Ovary (tissue), 9 donors: ENCODE results near the gene VDAC2. TPM values are rescaled to one million over a fixed set of nuclear protein-coding genes. Genes with fewer than 3 reads are reported as not detected.
A peak's percentile ranks its signal among the peaks of the same experiment; 100 is the strongest.
"Not testable (repeated sequence)": the region's sequence is repeated elsewhere in the genome, so short reads cannot be mapped to it uniquely, and the experiment has no call there.

Experiments used
- DNase-seq, 5 donors: peaks; one replicate each; pipeline ENCODE4 v3.0.0-alpha.2; 2019 to 2020
- H3K27ac ChIP-seq, 2 donors: fragments of 200-600 bp; one replicate each; pipeline versions ENCODE4 v1.5.1 to v1.8.0; 2019 to 2022
- H3K27me3 ChIP-seq: fragments of 200-600 bp; one replicate; pipeline ENCODE4 v1.8.0; 2022
- H3K36me3 ChIP-seq: fragments of 200-600 bp; sonication (generic); one replicate; pipeline ENCODE4 v1.5.1; 2019
- H3K4me1 ChIP-seq: one replicate; pipeline ENCODE4 v1.8.1; 2013; ENCODE audit warnings: mild to moderate bottlenecking, moderate library complexity; ENCODE audit not compliant: insufficient read depth
- H3K4me3 ChIP-seq: fragments of 200-600 bp; sonication (generic); one replicate; pipeline ENCODE4 v1.5.1; 2017
- H3K9me3 ChIP-seq, 2 donors: fragments of 200-600 bp in 1 of 2; sonication (generic) in 1 of 2; one replicate each; pipeline versions ENCODE4 v1.5.1 to v1.8.1; 2013 to 2019; ENCODE audit warnings: mild to moderate bottlenecking in 1 of 2, moderate library complexity in 1 of 2
- EP300 ChIP-seq: sonication (generic); formaldehyde crosslinking; IDR thresholded peaks from one replicate; pipeline ENCODE4 v1.6.1; 2017; ENCODE audit warnings: antibody characterized with exemption
- POLR2A ChIP-seq: fragments of 450-650 bp; IDR thresholded peaks from one replicate; pipeline ENCODE4 v1.6.1; 2017; ENCODE audit warnings: antibody characterized with exemption, mild to moderate bottlenecking, moderate library complexity
- WGBS, 3 donors: extraction: QIAGEN DNeasy Blood & Tissue Kit in 1 of 3; methylation state at CpG; one replicate each; pipeline versions ENCODE4 v1.1.5 to v1.1.7; 2013 to 2017; 5-methylcytosine and 5-hydroxymethylcytosine counted together
- intact Hi-C, 4 donors: fragments of 100-400 bp; cut with DNase I; formaldehyde crosslinking; loops; one replicate each; pipeline versions ENCODE4 v1.11.0 to v1.15.1; 2022 to 2023
- polyA plus RNA-seq, 2 donors: library from polyadenylated mRNA; stranded (reverse); fragments of 200-250 nt in 1 of 2; fragments of 350-450 nt in 1 of 2; fragmentation: Illumina TruSeq in 1 of 2; extraction: RNeasy Lipid Tissue Mini Kit (QIAGEN cat#74804) in 1 of 2; gene quantifications; one replicate each; pipeline ENCODE4 v1.2.3, GENCODE V29; 2013 to 2014
- total RNA-seq, 7 donors: library from RNA; depleted of rRNA in 2 of 7; stranded (reverse); fragments of >200 nt in 2 of 7; fragmentation: NEBNext Ultra II Directional in 3 of 7; extraction: Animal tissue kit (Norgen Biotek cat#: 25700) in 3 of 7; gene quantifications; one replicate each; pipeline versions ENCODE4 v1.1.0 to v1.2.4, GENCODE V29; 2016 to 2023
- TF ChIP-seq, protein P1 (sequence below), 3 donors: fragments of 450-650 bp in 2 of 3; fragments of 200-600 bp in 1 of 3; IDR thresholded peaks; one replicate each; pipeline versions ENCODE4 v1.5.1 to v1.8.0; 2016 to 2022; ENCODE audit warnings: antibody characterized with exemption in 3 of 3, mild to moderate bottlenecking in 1 of 3
- donor health status: DM: no; HTN: no; CAD: no; lungs with moderate emphysema.
- donor health status: DM: no; HTN: no; CAD: no.
- donor health status: Bipolar disorder and iron deficiency.
- donor health status: DM: yes; HTN: yes; CAD: no.
- donor health status: DM: no; HTN: no; CAD: no.
- donor health status: DM: yes; HTN: yes; CAD: no.

VDAC2 gene
- total and polyA plus RNA-seq, 9 donors = 106 to 252 (median 141) TPM

DNA sequence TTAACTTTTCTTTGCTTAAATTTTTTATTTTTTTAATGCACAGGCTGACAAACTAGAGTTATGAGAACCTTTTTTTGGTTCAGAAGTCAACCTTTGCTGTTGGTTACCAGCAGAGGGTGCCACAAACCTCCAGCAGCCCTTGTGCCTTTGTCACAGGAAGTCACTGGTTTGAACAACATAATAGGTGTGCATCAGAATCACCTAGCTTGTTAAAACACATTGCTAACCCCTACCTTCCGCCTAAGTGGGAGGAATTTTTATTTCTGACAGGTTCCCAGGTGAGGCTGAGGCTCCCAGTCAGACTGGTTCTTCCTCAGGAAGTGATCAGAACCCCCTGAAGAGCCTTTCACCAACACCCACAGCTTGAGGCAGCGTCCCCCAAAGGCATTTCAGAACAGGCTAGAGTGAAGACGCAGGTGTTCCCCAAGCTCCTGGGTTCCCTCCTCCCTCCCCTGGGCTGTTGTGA is 22.6 kb upstream of the VDAC2 start:
- H3K27me3 ChIP-seq = no peaks in the 10 kb centered on the region
- WGBS, 3 donors = 93 to 97% (median 94%) methylated on average over 3 of the region's 3 CpGs
- H3K9me3 ChIP-seq = no peaks in the 10 kb centered on the region
- H3K4me1 ChIP-seq = peaks cover 4% of the 10 kb centered on the region
- H3K36me3 ChIP-seq = no peaks in the 10 kb centered on the region
- peak in 1 of 5 donors; percentile 46 for DNase-seq
- no peak overlapping the region for H3K4me3 ChIP-seq
- no peak for TF ChIP-seq POLR2A
- TF ChIP-seq EP300 = no peak
- TF ChIP-seq, protein P1, sequence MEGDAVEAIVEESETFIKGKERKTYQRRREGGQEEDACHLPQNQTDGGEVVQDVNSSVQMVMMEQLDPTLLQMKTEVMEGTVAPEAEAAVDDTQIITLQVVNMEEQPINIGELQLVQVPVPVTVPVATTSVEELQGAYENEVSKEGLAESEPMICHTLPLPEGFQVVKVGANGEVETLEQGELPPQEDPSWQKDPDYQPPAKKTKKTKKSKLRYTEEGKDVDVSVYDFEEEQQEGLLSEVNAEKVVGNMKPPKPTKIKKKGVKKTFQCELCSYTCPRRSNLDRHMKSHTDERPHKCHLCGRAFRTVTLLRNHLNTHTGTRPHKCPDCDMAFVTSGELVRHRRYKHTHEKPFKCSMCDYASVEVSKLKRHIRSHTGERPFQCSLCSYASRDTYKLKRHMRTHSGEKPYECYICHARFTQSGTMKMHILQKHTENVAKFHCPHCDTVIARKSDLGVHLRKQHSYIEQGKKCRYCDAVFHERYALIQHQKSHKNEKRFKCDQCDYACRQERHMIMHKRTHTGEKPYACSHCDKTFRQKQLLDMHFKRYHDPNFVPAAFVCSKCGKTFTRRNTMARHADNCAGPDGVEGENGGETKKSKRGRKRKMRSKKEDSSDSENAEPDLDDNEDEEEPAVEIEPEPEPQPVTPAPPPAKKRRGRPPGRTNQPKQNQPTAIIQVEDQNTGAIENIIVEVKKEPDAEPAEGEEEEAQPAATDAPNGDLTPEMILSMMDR (IDR thresholded peaks at IDR 0.05) = peak; percentile 18 to 55 (median 40)
- no peak overlapping the region for H3K27ac ChIP-seq
- intact Hi-C loops = loop anchor here in 2 of 4 donors (5.0 to 10.0 kb wide), 2 partner anchors 44 to 47 kb away; partner anchors contain the start of gene COMTD1 (in 1 of the 2)

DNA sequence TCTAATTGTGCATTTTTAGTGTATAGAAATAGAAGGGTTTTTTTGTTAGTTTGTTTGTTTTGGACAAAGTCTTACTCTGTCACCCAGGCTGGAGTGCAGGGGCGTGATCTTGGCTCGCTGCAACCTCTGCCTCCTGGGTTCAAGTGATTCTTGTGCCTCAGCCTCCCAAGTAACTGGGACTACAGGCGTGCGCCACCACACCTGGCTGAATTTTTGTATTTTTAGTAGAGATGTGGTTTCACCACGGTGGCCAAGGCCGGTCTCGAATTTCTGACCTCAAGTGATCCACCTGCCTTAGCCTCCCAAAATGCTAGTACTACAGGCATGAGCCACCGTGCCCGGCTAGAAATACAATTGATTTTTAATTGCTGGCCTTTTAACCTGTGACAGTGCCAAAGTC is 22.1 kb upstream of the VDAC2 start:
- not testable (repeated sequence) for H3K27ac ChIP-seq, H3K4me3 ChIP-seq

DNA sequence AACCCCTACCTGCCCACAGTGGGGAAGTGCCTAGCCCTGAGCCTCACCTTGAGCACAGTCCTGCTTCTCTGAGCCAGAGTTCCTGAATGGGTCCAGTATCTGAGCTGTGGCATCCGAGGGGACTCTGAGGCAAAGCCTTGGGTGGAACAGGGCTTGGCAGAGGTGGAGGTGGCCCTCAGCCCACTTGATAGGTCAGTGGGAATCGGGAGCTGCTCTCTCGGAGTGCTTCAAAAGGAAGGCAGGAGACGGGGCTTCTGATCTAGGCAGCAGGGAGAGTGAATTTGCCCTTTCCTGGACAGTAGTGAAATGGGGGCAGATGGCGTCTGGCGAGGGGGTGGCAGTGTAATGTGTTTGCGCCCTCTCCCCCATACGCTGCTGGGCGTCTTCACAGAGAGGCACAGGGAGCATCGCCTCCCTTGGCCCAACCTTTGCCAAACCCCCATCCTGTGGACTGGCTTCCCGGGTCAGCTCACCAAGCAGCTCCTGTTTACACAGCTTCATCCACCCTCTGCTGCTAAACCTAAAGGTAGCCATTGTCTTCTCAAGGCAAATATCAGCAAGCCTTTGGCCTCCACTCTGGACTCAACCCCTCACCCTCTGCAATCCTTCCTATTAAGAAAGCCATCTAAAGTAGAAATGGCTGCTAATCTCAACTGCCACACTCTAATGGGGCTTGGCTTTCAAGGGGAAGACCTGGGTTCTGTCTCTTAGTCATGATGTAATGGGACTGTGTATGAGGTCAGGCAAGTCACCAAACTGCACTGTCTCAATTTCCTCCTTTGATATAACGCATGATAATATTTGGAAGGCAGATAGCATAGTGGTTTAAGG is 21.1 kb upstream of the VDAC2 start:
- TF ChIP-seq, protein P1 (IDR thresholded peaks at IDR 0.05) = no peak
- TF ChIP-seq POLR2A = no peak
- no peak for TF ChIP-seq EP300
- H3K9me3 ChIP-seq = no peaks in the 10 kb centered on the region
- 94 to 95% (median 95%) methylated on average over 12 of the region's 12 CpGs for WGBS, 3 donors
- peaks cover 6% of the 10 kb centered on the region for H3K4me1 ChIP-seq
- H3K36me3 ChIP-seq = no peaks in the 10 kb centered on the region
- no peak overlapping the region for H3K27ac ChIP-seq
- DNase-seq = no peak
- H3K27me3 ChIP-seq = no peaks in the 10 kb centered on the region
- H3K4me3 ChIP-seq = no peak overlapping the region
- intact Hi-C loops = loop anchor here in 2 of 4 donors (5.0 to 10.0 kb wide), 3 partner anchors 43 to 85 kb away; partner anchors contain the start of gene COMTD1 (in 1 of the 2)

More for the DNA sequence above, 22.1 kb upstream of the VDAC2 start:
- intact Hi-C loops = loop anchor here in 2 of 4 donors (5.0 to 10.0 kb wide), 2 partner anchors 44 to 46 kb away; partner anchors contain the start of gene COMTD1 (in 1 of the 2)
- H3K36me3 ChIP-seq, H3K4me1 ChIP-seq, H3K9me3 ChIP-seq, DNase-seq, H3K27me3 ChIP-seq: not testable (repeated sequence)
- WGBS, 3 donors = 94 to 95% (median 95%) methylated on average over 9 of the region's 9 CpGs

DNA sequence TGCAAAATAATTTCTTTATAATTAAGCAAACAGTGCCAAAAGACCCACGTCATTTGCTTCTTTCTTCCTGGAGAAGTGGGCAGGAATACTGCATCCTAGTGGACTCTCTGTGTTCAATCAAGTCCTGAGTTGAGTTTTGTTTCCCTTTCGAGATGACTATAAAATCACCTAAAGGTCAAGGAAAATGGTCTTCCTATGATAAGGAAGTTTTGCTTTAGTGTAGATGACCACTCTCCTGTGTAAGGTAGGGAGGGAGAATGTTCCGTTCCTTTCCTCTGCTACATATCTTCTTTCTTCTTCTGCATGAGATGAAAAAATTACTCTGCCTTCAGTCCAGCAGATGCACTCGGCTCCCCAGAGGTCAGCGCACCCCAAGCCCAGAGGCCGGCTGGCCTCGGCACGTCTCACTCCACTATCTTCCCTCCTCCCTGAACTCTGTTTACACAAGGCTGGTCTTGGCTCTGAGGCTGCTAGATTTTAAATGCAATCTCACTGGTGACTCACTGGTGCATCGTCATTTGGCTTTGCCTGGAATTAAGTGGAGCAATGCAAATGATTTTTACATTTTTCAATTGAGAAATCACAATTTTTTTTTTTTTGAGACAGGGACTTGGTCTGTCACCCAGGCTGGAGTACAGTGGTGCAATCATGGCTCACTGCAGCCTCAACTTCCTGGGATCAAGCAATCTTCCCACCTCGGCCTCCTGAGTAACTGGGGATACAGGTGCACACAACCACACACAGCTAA is 18.6 kb upstream of the VDAC2 start:
- 17 to 24% (median 18%) methylated on average over 10 of the region's 10 CpGs for WGBS, 3 donors
- DNase-seq = peak; percentile 57 to 76 (median 64)
- Histone ChIP-seq H3K27ac (peak overlapping the region in 1 of 2 donors; percentile 31), H3K4me3 (no peak overlapping the region), H3K27me3 (no peaks in the 10 kb centered on the region), H3K9me3 (no peaks in the 10 kb centered on the region), H3K4me1 (peaks cover 4% of the 10 kb centered on the region), H3K36me3 (no peaks in the 10 kb centered on the region)
- TF ChIP-seq EP300 = no peak
- TF ChIP-seq, protein P1 (IDR thresholded peaks at IDR 0.05) = peak in 1 of 3 donors; percentile 33
- intact Hi-C loops = loop anchor here in 1 of 4 donors (10.0 kb wide), 1 partner anchor 87 kb away; a partner anchor contains a TSS

DNA sequence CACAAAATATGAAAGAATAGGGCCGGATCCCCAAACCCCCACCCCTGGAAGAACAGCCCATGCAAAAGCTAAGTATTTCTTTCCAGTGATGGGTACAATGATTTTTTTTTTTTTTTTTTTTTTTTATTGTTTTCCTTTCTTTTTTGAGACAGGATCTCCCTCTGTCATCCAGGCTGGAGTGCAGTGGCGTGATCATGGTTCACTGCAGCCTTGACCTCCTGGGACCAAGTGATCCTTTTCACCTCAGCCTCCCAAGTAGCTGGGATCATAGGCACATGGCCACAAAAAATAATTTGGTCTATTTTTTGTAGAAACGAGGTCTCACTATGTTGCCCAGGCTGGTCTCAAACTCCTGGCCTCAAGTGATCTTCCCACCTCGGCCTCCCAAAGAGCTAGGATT is 16.0 kb upstream of the VDAC2 start:
- not testable (repeated sequence) for DNase-seq, H3K27me3 ChIP-seq, H3K4me3 ChIP-seq, H3K27ac ChIP-seq, H3K9me3 ChIP-seq, H3K36me3 ChIP-seq, H3K4me1 ChIP-seq
- WGBS, 3 donors = 90 to 94% (median 91%) methylated on average over 4 of the region's 4 CpGs
- intact Hi-C loops = loop anchor here in 1 of 4 donors (10.0 kb wide), 1 partner anchor 90 kb away; a partner anchor contains a TSS
